ENCODE measurements around the gene ATXN2L. TPM values are rescaled to one million over a fixed set of nuclear protein-coding genes. Genes with fewer than 3 reads are reported as not detected.

The ATXN2L gene
- total and polyA plus RNA-seq, 2 of the 13 experiments (the other 11 are each of a cell fraction or from before 2014, with no cell fraction given), result 40.8 to 55.1 TPM

DNA sequence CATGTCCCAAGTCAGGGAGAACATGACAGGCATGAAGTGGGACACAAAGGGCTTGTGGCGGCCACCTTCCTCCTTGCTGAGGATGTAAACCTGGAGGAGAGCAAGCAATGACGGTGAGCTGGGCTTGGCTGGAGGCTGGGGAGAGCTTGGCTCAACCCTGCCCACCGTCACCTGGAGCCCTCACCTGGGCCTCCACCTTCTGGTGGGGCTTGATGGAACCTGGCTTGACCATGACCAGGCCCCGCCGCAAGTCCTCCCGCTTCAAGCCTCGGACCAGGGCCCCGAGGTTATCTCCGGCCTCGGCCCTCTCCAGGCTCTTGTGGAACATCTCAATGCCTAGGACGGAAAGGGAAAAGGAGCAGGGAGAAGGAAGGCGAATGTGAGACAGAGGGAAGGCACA, 21.0 kb downstream of the ATXN2L start:
- in situ Hi-C loops (cut with HindIII; ENCODE audit: extremely low pct_ligation_motif_present, low pct_unique_long_range_greater_than_20kb), result no loop called here
- BruUV-seq (replicated peaks), result no TSS peak
- TF ChIP-seq POLR2A (IDR thresholded peaks at IDR 0.05; ENCODE audit: insufficient read depth in 1 of 2, low read depth in 2 of 2, low read length in 2 of 2) (peak in 1 of 2 experiments; percentile 25; a peak in 2 of 4 replicates), NR2C2 (CRISPR knock-in tag; IDR thresholded peaks at IDR 0.05; ENCODE audit: borderline replicate concordance) (no peak), PAF1 (CRISPR knock-in tag; IDR thresholded peaks at IDR 0.05) (no peak), MBNL3 (CRISPR knock-in tag; conservative IDR thresholded peaks at IDR 0.05) (no peak), KLF9 (CRISPR knock-in tag; IDR thresholded peaks at IDR 0.05; ENCODE audit: low read depth) (no peak), DMTF1 (CRISPR knock-in tag; IDR thresholded peaks at IDR 0.05) (no peak), NFE2L2 (IDR thresholded peaks at IDR 0.05; ENCODE audit: low read length) (no peak), ZNF562 (CRISPR knock-in tag; IDR thresholded peaks at IDR 0.05; ENCODE audit: borderline replicate concordance) (no peak), KAT2B (IDR thresholded peaks at IDR 0.05; ENCODE audit: borderline replicate concordance, low read depth, low read length) (no peak), AGO2 (optimal IDR thresholded peaks at IDR 0.05; ENCODE audit: low read depth, low read length) (peak; percentile 45), SPEN (CRISPR knock-in tag; IDR thresholded peaks at IDR 0.05; ENCODE audit: low read depth) (no peak), ELF3 (CRISPR knock-in tag; IDR thresholded peaks at IDR 0.05) (no peak), JDP2 (CRISPR knock-in tag; IDR thresholded peaks at IDR 0.05; ENCODE audit: borderline replicate concordance) (no peak), FOXK1 (CRISPR knock-in tag; IDR thresholded peaks at IDR 0.05; ENCODE audit: borderline replicate concordance, low read depth) (no peak), HNF1B (CRISPR knock-in tag; IDR thresholded peaks at IDR 0.05) (no peak), KLF12 (CRISPR knock-in tag; IDR thresholded peaks at IDR 0.05; ENCODE audit: borderline replicate concordance) (no peak), SATB2 (CRISPR knock-in tag; IDR thresholded peaks at IDR 0.05) (no peak), RBFOX2 (IDR thresholded peaks at IDR 0.05; ENCODE audit: low read depth, low read length) (peak; percentile 38; the same call in 1 of the 2 replicates), POLR2G (IDR thresholded peaks at IDR 0.05; ENCODE audit: low read depth, low read length) (peak; percentile 39; the same call in 1 of the 2 replicates)
- TF ChIP-seq, protein P1, sequence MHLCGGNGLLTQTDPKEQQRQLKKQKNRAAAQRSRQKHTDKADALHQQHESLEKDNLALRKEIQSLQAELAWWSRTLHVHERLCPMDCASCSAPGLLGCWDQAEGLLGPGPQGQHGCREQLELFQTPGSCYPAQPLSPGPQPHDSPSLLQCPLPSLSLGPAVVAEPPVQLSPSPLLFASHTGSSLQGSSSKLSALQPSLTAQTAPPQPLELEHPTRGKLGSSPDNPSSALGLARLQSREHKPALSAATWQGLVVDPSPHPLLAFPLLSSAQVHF (CRISPR knock-in tag; IDR thresholded peaks at IDR 0.05), result no peak
- peaks cover 27 to 28% of the 10 kb centered on the region in 2 experiments for H3K36me3 ChIP-seq (replicated peaks in 1 of 2; ENCODE audit: control insufficient read depth in 1 of 2, insufficient read depth in 2 of 2, low read length in 2 of 2)
- ChIA-PET POLR2A (interaction anchor here (3.9 to 6.6 kb wide), 4 partner anchors 14 to 79 kb away, joined by 25 to 104 read pairs (median 66); partner anchors contain the start of genes ATXN2L and SH2B1), CTCF (ENCODE audit: low intra/inter-chr PET ratio, low total read pairs) (no interaction called here)
- H3K9ac ChIP-seq (ENCODE audit: insufficient read depth, low read depth, low read length), result no peak overlapping the region
- H2AFZ ChIP-seq (ENCODE audit: low read length), result no peak overlapping the region
- 0 out of 2 replicates have a peak, but pooled peaks cover 4% of the 10 kb centered on the region for H4K20me1 ChIP-seq (ENCODE audit: insufficient read depth, low read length)
- ATAC-seq, result no peak
- WGBS (ENCODE audit: low lambda C conversion rate), result 98% methylated on average over 12 of the region's 12 CpGs
- H3K4me2 ChIP-seq (ENCODE audit: low read depth, low read length), result no peak overlapping the region
- peaks cover 26% of the 10 kb centered on the region for H3K79me2 ChIP-seq (ENCODE audit: insufficient read depth, low read length)
- intact Hi-C loops (cut with micrococcal nuclease; ENCODE audit: unreplicated experiment), result no loop called here
- H3K9me3 ChIP-seq (ENCODE audit: low read length), result no peaks in the 10 kb centered on the region
- H3K4me3 ChIP-seq (replicated peaks in 1 of 3; ENCODE audit: insufficient read depth in 1 of 3, low read depth in 2 of 3, low read length in 3 of 3), result no peak overlapping the region
- H3K27ac ChIP-seq (ENCODE audit: extremely low read length, insufficient read depth, low read length), result no peak overlapping the region
- no peak for FAIRE-seq
- H3K27me3 ChIP-seq (ENCODE audit: control insufficient read depth in 1 of 2, insufficient read depth in 2 of 2, low read length in 2 of 2), result no peaks in the 10 kb centered on the region; a peak in 1 of 5 replicates
- H3K4me1 ChIP-seq (ENCODE audit: insufficient read depth, low read length), result peaks cover 18% of the 10 kb centered on the region
- DNase-seq (ENCODE audit: low spot score), result no peak
